DMS 273 treated with DMSO at 0.1 percent for 48 hours (cell line): ENCODE data around the gene MID1.

ENCODE experiments used
- DNase-seq: peaks from one replicate; lab custom pipeline; 2025; lab: John Stamatoyannopoulos, UW

The MID1 gene

DNA sequence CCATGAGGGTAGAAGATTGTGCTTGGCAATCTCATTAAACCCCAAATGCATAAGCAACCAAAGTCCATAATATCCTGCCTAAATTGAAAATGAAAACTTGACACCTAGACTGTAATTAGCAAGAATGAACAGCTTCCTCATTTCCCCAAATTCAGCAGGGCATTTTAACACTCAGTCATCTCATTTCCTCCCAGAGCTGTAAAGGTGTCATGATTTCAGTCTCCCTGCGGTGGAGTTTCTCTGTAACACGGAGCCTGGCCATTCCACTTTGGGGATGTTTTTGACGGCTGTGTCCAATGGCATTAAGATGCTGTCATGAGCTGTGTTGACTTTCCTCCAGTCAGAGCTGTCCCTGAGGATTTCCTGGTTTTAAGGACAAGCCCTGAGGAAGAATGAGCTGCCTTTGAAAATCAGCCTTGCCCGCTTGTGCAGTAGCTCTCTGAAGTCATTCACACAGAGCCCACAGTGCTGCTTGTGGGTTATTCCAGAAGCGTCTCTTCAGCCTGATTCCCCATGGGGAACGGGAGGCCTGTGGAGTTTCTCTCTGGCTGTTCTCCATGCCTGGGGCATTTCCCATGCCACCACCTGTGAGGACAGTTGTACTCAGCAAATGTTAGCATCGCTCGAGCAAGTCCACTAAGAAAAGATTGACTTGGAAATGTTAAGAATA, 187.0 kb downstream of the MID1 start:
- no peak for DNase-seq

DNA sequence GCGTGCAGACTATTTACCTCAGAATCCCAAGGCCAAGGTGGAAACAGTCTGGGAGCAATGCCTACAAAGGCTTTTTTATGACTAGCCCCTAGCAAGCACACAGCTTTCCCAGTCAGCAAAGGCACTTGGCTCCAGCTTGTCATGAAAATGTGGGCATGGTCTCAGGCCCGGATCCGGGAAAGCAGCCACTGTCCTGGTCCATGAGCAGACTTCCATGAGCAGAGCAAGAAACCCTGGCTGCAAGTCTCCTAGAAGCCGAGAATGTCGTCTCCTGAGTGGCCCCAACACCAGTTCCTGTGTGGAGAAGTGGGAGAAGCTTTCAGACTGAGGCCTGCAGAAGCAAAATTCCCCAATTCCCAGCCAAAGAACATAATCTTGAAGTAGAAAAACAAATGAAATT, 190.5 kb downstream of the MID1 start:
- no peak for DNase-seq

DNA sequence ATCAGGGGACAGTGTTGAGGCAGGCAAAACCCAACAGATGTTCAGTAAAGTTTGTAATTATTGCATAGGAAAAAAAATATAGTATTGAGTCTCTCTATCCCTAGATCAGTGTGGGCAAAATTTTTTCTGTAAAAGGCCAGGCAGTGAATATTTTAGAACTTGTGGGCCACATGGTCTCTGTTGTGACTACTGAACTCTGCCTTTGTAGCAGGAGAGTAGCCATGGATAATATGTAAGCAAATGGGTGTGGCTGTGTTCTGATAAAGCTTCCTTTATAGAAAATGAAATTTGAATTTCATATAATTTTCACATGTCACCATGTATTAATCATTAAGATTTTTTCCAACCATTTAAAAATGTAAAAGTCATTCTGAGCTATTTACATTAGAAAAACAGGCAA, 193.1 kb downstream of the MID1 start:
- no peak for DNase-seq

- no peak for DNase-seq
These were observed 196.7 kb downstream of the MID1 start for GRCh38 chrX:10423716-10424115.

GRCh38 chrX:10420134-10420533, 200.3 kb downstream of the MID1 start:
- DNase-seq = no peak

DNA sequence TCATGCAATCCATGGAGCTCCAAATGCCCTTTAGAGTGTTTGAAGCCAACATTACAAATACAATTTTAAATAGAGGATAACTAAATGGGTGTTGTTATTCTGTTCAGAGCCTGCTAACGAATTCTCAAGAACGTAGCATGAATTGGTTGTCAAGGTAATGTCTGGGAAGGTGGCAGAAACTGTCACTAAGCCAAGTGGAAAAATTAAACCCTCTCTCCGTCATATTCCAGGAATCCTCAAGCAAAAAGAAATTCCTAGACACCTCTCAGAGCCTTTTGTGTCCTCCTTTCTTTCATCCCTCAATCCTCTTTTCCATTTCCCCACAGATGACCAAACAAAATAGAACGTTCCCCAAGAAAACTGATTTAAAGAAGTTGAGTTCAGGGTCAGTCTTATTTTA, 204.0 kb downstream of the MID1 start:
- no peak for DNase-seq

GRCh38 chrX:10415306-10416001, 204.9 kb downstream of the MID1 start:
- DNase-seq = no peak

DNA sequence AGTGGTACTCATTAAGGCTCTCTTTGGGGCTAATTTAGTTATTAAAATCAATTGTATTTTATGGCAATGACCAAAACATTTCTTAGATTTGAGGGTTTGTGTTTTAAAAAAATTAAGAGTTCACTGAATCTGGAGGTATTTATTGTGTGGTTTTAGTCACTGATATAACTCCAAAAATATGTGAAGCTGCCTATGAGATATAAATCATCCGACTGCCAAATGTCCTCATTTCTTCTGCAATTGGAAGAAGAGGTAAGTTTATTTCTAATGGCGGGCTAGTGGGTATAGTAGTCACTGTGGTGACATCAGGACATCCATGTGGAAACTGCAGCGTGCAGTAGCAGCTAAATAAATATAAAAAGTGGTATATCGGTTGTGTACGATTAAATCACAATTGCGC, 205.5 kb downstream of the MID1 start:
- no peak for DNase-seq

- no peak for DNase-seq
These were observed 206.1 kb downstream of the MID1 start for GRCh38 chrX:10414156-10414824.

DNA sequence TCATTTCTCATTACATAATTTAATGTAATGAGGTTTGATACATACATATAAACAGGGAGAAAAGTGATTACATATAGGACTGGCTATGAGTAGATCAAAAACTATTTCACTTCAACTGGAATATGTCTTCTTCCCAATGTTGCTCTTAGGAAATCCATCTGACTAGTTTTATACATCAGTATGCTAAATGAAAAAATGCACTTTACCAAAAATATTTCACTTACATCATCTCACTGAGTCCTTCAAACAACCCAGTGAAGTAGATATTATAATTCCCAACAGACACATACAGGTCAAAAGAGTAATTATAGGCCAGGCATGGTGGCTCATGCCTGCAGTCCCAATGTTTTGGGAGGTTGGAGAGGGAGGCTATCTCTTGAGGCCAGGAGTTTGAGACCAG, 215.9 kb downstream of the MID1 start:
- no peak for DNase-seq

DNA sequence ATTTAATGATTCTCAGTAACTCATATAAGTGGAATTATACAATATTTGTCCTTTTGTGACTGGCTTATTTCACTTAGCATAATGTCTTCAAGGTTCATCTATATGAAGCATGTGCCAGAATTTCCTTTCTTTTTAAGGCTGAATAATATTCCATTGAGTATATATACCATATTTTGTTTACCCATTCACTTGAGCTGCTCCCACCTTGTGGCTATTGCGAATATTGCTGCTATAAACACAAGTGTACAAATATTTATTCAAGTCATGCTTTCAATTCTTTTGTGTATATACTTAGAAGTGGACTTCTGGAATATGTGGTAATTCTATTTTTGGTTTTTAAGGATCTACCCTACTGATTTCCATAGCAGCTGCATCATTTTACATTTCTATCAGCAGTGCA, 219.1 kb downstream of the MID1 start:
- no peak for DNase-seq

GRCh38 chrX:10399043-10399741, 221.2 kb downstream of the MID1 start:
- DNase-seq = no peak

DNA sequence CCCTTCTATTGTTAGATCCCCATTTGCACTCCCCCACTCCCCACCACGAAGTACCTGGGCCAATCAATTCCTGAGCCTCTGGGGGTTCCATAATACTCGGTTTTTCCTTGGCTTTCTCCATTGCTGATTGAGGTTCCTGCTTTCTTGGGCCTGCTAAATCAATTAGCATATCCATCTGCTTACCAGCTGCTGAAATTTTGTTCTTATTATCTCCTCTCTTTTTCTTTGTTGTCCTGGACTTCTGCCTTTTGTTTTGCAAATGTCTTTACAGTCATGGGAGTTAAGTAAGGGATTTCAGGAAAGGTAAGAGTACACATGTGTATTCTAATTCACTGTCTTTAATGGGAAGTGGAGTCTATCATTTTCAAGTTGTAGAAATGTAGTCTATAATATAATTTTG, 222.2 kb downstream of the MID1 start:
- DNase-seq = no peak

GRCh38 chrX:10397349-10397748, 223.0 kb downstream of the MID1 start:
- no peak for DNase-seq

GRCh38 chrX:10395643-10396042, 224.7 kb downstream of the MID1 start:
- DNase-seq = no peak
